DOHH2 (cell line): ENCODE measurements around the gene OXGR1.
"Not testable (repeated sequence)": the region's sequence is repeated elsewhere in the genome, so short reads cannot be mapped to it uniquely, and the experiment has no call there.

Source experiments
- H3F3A ChIP-seq: fragments of 200-600 bp; sonication (generic), shearing (Covaris generic); 2 replicates; pipeline ENCODE4 v1.6.0; 2016; ENCODE audit warnings: antibody characterized with exemption, mild to moderate bottlenecking; ENCODE audit not compliant: control insufficient read depth, insufficient read depth
- H3K27ac ChIP-seq: fragments of 200-600 bp; sonication (generic); 2 replicates; pipeline ENCODE4 v1.5.1; 2014; ENCODE audit warnings: low read depth, mild to moderate bottlenecking, low read length, moderate library complexity
- H3K27me3 ChIP-seq: fragments of 200-600 bp; sonication (generic); 2 replicates; pipeline ENCODE4 v1.6.1; 2014; ENCODE audit warnings: mild to moderate bottlenecking, low read length, mixed read lengths; ENCODE audit not compliant: control insufficient read depth
- H3K36me3 ChIP-seq: fragments of 200-600 bp; sonication (generic); 2 replicates; pipeline ENCODE4 v1.6.1; 2014; ENCODE audit warnings: mild to moderate bottlenecking, low read length, moderate library complexity, mixed read lengths; ENCODE audit not compliant: control insufficient read depth
- H3K4me1 ChIP-seq: fragments of 200-600 bp; sonication (generic); 2 replicates; pipeline ENCODE4 v1.6.1; 2014; ENCODE audit warnings: mild to moderate bottlenecking, low read length, mixed read lengths; ENCODE audit not compliant: control insufficient read depth
- H3K4me2 ChIP-seq: fragments of 200-600 bp; sonication (generic); 2 replicates; pipeline ENCODE4 v1.6.0; 2014; ENCODE audit warnings: mild to moderate bottlenecking, low read length, moderate library complexity
- H3K4me3 ChIP-seq: fragments of 200-600 bp; sonication (generic); 2 replicates; pipeline ENCODE4 v1.5.1; 2014; ENCODE audit warnings: mild to moderate bottlenecking, low read length, mixed read lengths
- H3K79me2 ChIP-seq: fragments of 200-600 bp; sonication (generic); 2 replicates; pipeline ENCODE4 v1.6.1; 2014; ENCODE audit warnings: mild to moderate bottlenecking, low read length, mixed read lengths; ENCODE audit not compliant: control insufficient read depth
- H3K9me2 ChIP-seq: fragments of 200-600 bp; sonication (generic); replicated peaks from 2 replicates; pipeline ENCODE4 v1.6.1; 2014; ENCODE audit warnings: mild to moderate bottlenecking, low read length, mixed read lengths; ENCODE audit not compliant: control insufficient read depth
- H3K9me3 ChIP-seq: fragments of 200-600 bp; sonication (generic); 2 replicates; pipeline ENCODE4 v1.6.1; 2014; ENCODE audit warnings: antibody characterized with exemption, low read length, mixed read lengths; ENCODE audit not compliant: control insufficient read depth, insufficient read depth
- H4K20me1 ChIP-seq: fragments of 200-600 bp; sonication (generic); 2 replicates; pipeline ENCODE4 v1.6.0; 2014; ENCODE audit warnings: low read depth, mild to moderate bottlenecking, antibody characterized with exemption, low read length, moderate library complexity; ENCODE audit not compliant: control insufficient read depth, insufficient read depth
- CTCF ChIP-seq: fragments of 200-600 bp; sonication (generic); IDR thresholded peaks from one replicate; pipeline ENCODE4 v1.5.1; 2014; ENCODE audit warnings: antibody characterized with exemption, mild to moderate bottlenecking, low read depth, low read length; ENCODE audit not compliant: poor library complexity, severe bottlenecking
- EZH2phosphoT487 ChIP-seq: fragments of 200-600 bp; sonication (generic); IDR thresholded peaks from 2 replicates; pipeline ENCODE4 v1.6.1; 2017; ENCODE audit warnings: borderline replicate concordance, mild to moderate bottlenecking, antibody characterized with exemption, low read length, moderate library complexity, mixed read lengths

The OXGR1 gene

DNA sequence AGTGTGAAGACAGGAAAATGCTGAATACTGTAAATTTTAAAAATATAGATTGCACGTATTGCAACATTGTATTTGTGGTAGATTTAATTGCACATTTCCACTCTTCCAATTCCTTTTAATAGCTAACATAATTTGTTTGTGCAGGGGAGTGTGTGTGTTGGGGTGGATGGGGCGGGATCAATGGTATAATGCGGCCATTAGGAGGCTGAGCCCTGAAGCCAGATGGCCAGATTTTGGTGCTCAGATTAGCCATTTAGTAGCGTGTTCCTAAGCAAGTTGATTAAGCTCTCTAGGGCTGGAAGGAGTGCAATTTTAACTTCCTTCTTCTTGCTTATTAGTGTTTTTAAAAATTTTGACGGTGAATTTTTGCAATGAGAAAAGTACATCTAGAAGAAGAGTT, 5.8 kb downstream of the OXGR1 start:
- no peaks in the 10 kb centered on the region for H3K9me3 ChIP-seq
- H3K27ac ChIP-seq = no peak overlapping the region
- TF ChIP-seq CTCF (no peak), EZH2phosphoT487 (no peak)

GRCh38 chr13:96984051-96984508, 10.2 kb downstream of the OXGR1 start:
- no peak for TF ChIP-seq EZH2phosphoT487
- no peak for TF ChIP-seq CTCF
- Histone ChIP-seq H3K4me2 (no peak overlapping the region), H3K4me1 (no peaks in the 10 kb centered on the region), H3K4me3 (no peak overlapping the region), H3K36me3 (no peaks in the 10 kb centered on the region), H3K79me2 (no peaks in the 10 kb centered on the region), H3K27ac (no peak overlapping the region), H4K20me1 (no peaks in the 10 kb centered on the region), H3K9me3 (no peaks in the 10 kb centered on the region), H3F3A (no peaks in the 10 kb centered on the region), H3K9me2 (no peaks in the 10 kb centered on the region), H3K27me3 (no peaks in the 10 kb centered on the region)

More for the DNA sequence above, 5.8 kb downstream of the OXGR1 start:
- no peaks in the 10 kb centered on the region for H3K79me2 ChIP-seq
- H3K4me1 ChIP-seq = no peaks in the 10 kb centered on the region
- H4K20me1 ChIP-seq = no peaks in the 10 kb centered on the region
- no peaks in the 10 kb centered on the region for H3K9me2 ChIP-seq
- H3K27me3 ChIP-seq = no peaks in the 10 kb centered on the region
- no peaks in the 10 kb centered on the region for H3K36me3 ChIP-seq
- no peak overlapping the region for H3K4me3 ChIP-seq
- H3K4me2 ChIP-seq = no peak overlapping the region
- H3F3A ChIP-seq = no peaks in the 10 kb centered on the region

DNA sequence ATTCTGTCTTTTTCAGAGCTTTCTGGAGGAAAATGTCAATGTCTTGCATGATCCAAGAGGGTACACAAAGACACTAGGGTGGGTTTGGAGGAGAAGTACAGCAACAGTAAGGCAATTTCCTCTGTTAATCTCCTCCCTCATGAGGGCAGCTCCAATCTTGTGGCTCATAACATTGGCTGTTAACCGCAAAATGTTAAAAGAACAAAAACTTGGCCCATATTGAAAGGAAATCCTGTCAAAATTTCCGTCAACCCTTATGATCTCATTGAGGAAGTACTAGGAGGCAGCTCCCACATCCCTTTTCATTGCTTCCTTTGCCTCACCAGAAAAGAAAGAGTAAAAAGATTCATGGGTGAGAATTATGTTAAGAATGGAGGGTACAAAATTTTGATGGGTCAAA, 11.6 kb downstream of the OXGR1 start:
- no peaks in the 10 kb centered on the region for H3F3A ChIP-seq
- no peaks in the 10 kb centered on the region for H3K27me3 ChIP-seq
- no peaks in the 10 kb centered on the region for H3K36me3 ChIP-seq
- no peak overlapping the region for H3K4me2 ChIP-seq
- no peak overlapping the region for H3K27ac ChIP-seq
- H3K79me2 ChIP-seq = no peaks in the 10 kb centered on the region
- H3K4me1 ChIP-seq = no peaks in the 10 kb centered on the region
- no peak overlapping the region for H3K4me3 ChIP-seq
- TF ChIP-seq EZH2phosphoT487 (no peak), CTCF (no peak)
- H3K9me3 ChIP-seq = no peaks in the 10 kb centered on the region
- H3K9me2 ChIP-seq = no peaks in the 10 kb centered on the region
- H4K20me1 ChIP-seq = no peaks in the 10 kb centered on the region

DNA sequence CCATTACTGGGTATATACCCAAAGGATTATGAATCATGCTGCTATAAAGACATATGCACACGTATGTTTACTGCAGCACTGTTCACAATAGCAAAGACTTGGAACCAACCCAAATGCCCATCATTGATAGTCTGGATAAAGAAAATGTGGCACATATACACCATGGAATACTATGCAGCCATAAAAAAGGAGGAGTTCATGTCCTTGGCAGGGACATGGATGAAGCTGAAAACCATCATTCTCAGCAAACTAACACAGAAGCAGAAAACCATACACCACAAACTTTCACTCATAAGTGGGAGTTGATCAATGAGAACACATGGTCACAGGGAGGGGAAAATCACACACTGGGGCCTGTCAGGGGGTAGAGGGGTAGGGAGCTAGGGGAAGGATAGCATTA, 14.4 kb downstream of the OXGR1 start:
- not testable (repeated sequence) for H3K79me2 ChIP-seq, H3K4me3 ChIP-seq, H3K9me2 ChIP-seq, H3K4me2 ChIP-seq, H3K27me3 ChIP-seq, H3F3A ChIP-seq, H3K9me3 ChIP-seq, H3K4me1 ChIP-seq, H3K36me3 ChIP-seq, H4K20me1 ChIP-seq, H3K27ac ChIP-seq
